Activated T-cell treated with anti-CD3 and anti-CD28 coated beads, Interleukin-2, amount 50 U/mL, for 4 hours (primary cell): ENCODE measurements around the gene SULF2. TPM values are rescaled to one million over a fixed set of nuclear protein-coding genes. Genes with fewer than 3 reads are reported as not detected.
"Not testable (repeated sequence)": the region's sequence is repeated elsewhere in the genome, so short reads cannot be mapped to it uniquely, and the experiment has no call there.

ENCODE experiments used
- ATAC-seq, 2 donors: fragments of 200-7000 bp; cut with Tn5 transposase; one replicate each; pipeline ENCODE4 v1.10.0; 2021
- DNase-seq: peaks from one replicate; pipeline ENCODE4 v3.0.0-alpha.2; 2020
- H3K27me3 Mint-ChIP-seq: one replicate; pipeline ENCODE4 v1.8.0; 2021; ENCODE audit warnings: low read depth, mixed read lengths
- H3K36me3 Mint-ChIP-seq: one replicate; pipeline ENCODE4 v1.8.0; 2022; ENCODE audit warnings: mixed read lengths; ENCODE audit not compliant: insufficient read depth
- H3K4me1 Mint-ChIP-seq: one replicate; pipeline ENCODE4 v1.8.0; 2021; ENCODE audit warnings: low read depth, mixed read lengths
- H3K4me3 Mint-ChIP-seq: one replicate; pipeline ENCODE4 v1.8.0; 2021; ENCODE audit warnings: mild to moderate bottlenecking, moderate library complexity, mixed read lengths
- H3K9me3 Mint-ChIP-seq: one replicate; pipeline ENCODE4 v1.8.0; 2021; ENCODE audit warnings: mixed read lengths
- total RNA-seq, 3 donors: library from RNA; stranded (reverse); gene quantifications; one replicate each; pipeline ENCODE4 v1.2.1, GENCODE V29; 2021

SULF2 gene
- total RNA-seq, result 1 to 10 TPM in 1 of 3 donors, under 1 TPM in 2; 0.66 to 1.2 (median 0.79) TPM

DNA sequence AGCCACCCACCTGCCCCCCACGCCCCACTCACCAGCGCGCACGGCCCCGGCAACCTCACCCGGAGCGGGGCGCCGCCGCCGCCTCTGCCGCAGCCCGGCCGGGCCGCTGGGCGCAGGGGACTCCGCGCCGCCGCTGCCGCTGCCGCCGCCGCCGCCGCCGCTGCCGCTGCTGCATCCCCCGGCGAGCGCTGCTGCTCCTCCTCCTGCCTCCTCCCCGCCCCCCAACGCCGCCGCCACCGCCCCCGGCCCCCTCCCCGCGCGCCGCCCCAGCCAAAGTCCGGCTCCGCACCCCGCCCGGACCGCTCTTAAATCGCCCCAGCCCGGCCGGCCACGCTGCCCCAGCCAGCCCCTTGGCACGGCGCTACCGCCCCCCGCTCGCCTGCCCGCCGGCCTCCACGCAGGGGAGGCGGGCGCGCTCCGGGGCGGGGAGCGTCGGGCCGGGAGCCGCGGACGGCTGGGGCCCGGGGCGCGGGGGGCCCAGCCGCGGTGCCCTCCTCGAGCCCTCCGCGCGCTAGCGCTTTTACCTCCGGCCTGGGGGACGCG is at the start of gene SULF2:
Gene SULF2 (minus strand): TSS at position 171 of the 543 bp plus-strand sequence. CDS start 28,118 bp downstream, outside the sequence.
- H3K4me3 Mint-ChIP-seq, result peak within 1 kb of the TSS; percentile 72
- no peaks in the 10 kb centered on the region for H3K9me3 Mint-ChIP-seq
- peak; percentile 43 to 65 for ATAC-seq
- H3K36me3 Mint-ChIP-seq, result no peaks in the 10 kb centered on the region
- DNase-seq, result no peak
- peaks cover 17% of the 10 kb centered on the region for H3K4me1 Mint-ChIP-seq
- H3K27me3 Mint-ChIP-seq, result peaks cover 59% of the 10 kb centered on the region

DNA sequence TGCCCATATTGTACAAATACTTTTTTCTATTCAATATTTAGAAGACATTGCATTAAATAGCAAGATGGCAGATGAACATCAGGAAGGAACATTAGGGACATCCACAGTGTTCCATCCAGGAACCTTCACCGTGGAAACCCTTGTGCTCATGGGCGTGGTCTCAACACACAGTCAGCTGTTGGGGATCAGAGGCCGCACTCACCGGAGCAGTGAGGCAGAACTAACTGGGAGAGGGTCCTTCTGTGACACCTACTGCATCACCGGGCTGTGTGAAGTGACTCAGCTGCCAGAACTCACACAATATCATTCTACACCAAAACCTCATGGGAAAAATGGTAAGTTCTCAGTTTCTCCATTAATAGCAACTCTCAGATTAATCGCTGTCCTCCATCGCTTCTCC is 46.4 kb upstream of the SULF2 start:
- DNase-seq, H3K4me3 Mint-ChIP-seq, ATAC-seq, H3K9me3 Mint-ChIP-seq, H3K4me1 Mint-ChIP-seq, H3K36me3 Mint-ChIP-seq, H3K27me3 Mint-ChIP-seq: not testable (repeated sequence)

DNA sequence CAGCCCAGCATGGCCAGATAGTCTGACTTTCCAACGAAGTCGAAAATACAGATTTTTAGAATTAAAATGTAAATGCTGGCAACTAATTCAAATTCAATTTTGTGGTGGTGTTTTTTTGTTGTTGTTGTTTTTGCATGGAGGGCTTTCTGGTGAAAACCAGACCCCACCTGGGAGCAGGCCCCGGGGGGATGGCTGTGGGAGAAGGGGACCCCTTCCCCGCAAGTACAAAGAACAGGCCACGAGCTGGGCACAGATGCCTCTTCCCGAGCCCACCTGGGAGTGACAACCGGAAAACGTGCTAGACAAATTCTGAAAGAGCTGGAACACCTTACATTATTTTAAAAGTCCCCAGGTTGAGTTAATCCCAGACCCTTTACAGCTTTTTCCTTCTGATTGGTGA is 41.4 kb upstream of the SULF2 start:
- not testable (repeated sequence) for H3K4me1 Mint-ChIP-seq, H3K27me3 Mint-ChIP-seq, DNase-seq, ATAC-seq, H3K36me3 Mint-ChIP-seq, H3K4me3 Mint-ChIP-seq, H3K9me3 Mint-ChIP-seq

DNA sequence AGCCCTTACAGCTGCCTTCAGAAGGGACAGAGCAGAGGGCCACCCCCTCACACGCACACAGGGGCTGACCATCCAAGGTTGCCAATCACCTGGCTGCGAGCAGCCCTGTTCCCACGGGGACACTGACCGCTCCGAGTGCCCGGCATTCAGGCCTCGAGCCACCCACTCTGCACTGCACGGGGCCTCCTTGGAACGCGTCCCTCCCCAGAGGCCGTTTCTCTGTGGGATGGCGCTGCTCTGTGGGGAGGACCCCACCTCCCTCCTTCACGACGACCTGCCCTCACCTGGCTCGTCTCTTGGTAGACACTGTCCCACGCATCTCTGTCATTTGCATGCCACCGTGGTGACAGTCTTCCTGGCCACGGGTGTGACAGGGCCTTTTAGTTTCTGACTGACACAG is 40.7 kb upstream of the SULF2 start:
- not testable (repeated sequence) for H3K27me3 Mint-ChIP-seq, H3K9me3 Mint-ChIP-seq, H3K4me1 Mint-ChIP-seq, H3K36me3 Mint-ChIP-seq, H3K4me3 Mint-ChIP-seq, ATAC-seq, DNase-seq

DNA sequence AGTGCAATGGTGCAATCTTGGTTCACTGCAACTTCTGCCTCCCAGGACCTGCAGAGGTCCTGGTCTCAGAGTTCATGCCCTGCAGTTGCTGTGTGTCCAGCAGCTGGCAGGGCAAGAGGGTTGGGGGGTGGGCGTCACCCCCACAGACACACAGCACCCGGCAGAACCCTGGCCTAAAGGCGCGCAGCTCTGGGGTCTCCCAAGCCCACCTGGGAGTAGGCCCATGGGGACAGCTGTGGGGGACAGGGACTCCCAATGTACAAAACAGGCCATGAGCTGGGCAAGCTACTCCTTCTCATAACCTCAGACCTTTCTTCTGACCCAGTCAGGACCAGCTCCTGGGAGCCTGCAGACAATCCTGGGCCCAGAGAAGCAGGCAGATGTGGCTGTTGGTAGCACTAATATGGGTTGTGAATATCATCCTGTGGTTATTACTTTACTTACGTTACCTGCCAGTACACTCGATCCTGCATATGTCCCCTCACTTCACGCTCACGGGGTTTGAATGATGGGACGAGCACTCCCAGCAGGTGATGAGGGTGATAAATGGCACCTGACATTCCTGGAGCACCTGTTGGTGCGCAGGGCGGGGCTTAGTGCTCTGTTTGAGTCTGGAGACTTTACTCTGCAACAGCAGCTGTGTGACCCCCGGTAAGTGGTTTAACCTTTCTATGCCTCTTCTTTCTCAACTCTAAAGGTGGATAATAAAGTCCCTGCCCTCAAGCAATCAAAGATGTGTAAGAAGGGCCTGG is 39.9 kb upstream of the SULF2 start:
- DNase-seq, result no peak
- Mint-ChIP-seq H3K27me3 (peaks cover 8% of the 10 kb centered on the region), H3K9me3 (no peaks in the 10 kb centered on the region), H3K36me3 (no peaks in the 10 kb centered on the region), H3K4me3 (no peak overlapping the region), H3K4me1 (no peaks in the 10 kb centered on the region)
- ATAC-seq, result no peak

DNA sequence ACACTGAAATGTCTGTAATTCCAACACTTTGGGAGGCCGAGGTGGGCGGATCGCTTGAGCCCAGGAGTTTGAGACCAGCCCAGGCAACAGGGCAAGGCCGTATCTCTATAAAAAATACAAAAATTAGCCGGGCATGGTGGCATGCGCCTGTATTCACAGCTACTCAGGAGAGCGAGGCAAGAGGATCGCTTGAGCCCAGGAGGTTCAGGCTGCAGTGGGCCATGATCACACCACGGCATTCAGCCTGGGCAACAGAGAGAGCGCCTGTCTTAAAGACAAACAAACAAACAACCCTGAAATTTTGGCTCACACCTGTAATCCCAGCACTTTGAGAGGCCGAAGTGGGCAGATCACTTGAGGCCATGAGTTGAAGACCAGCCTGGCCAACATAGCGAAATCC is 38.7 kb upstream of the SULF2 start:
- H3K4me3 Mint-ChIP-seq, result not testable (repeated sequence)

DNA sequence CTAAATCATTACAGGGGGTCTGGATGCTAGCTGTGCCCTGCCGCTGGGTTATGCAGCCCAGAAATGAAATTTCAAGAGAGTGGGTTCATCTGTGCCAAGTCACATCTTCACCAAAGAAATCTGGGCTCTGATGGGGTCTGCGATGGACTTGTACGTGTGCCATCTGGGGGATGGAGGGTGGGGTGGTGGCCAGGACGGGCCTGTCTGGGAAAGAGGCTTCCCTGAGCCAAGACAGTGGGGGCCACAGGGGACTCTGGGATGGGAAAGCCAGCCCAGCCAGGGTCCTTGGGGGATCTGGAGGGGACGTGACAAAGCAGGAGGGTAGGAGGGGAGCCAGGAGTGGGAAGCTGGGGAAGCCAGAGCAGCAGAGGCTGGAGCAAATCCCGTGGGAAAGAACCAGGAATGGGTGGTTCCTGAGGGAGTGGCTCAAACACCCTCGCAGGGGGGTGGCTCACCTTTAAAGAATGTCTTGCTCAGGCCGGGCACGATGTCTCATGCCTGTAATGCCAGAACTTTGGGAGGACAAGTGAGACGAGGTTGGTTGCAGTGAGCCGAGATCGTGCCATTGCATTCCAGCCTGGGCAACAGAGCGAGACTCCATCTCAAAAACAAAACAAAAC is 36.3 kb upstream of the SULF2 start:
- ATAC-seq (no peak), DNase-seq (no peak)
- Mint-ChIP-seq H3K9me3 (no peaks in the 10 kb centered on the region), H3K36me3 (no peaks in the 10 kb centered on the region), H3K4me1 (no peaks in the 10 kb centered on the region), H3K27me3 (peaks cover 23% of the 10 kb centered on the region), H3K4me3 (no peak overlapping the region)

More for the DNA sequence above, 38.7 kb upstream of the SULF2 start:
- ATAC-seq, H3K36me3 Mint-ChIP-seq, DNase-seq, H3K4me1 Mint-ChIP-seq, H3K9me3 Mint-ChIP-seq: not testable (repeated sequence)
- H3K27me3 Mint-ChIP-seq, result peaks cover 11% of the 10 kb centered on the region

DNA sequence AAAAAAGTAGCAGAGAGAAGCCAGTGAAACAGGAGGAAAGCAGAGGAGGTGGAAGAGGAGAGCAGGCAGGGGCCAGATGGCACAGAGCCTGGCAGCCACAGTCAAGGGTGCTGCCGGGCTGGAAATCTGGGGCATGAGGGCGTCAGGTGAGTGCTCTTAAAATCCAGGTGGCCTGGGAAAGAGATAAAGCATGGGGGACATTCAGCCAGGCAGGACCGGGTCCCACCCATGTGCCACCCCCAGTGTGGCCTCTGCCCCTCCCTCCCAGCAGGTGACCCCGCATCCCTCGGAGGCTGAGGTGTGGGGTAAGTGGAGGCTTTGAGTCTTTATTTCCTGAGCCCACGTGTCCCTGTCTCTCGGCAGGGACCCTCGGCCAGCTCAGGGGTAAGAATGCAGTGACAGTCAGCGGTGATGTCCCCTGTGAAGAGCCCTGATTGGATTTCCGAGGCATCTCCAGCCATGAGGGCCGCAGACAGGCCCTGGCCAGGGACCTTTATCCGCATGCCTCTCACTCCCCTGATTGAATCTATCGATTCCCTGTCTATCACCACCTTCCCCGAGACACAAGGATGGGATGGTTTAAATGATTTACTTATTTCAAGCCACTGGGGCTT is 33.8 kb upstream of the SULF2 start:
- DNase-seq (no peak), ATAC-seq (no peak)
- Mint-ChIP-seq H3K36me3 (no peaks in the 10 kb centered on the region), H3K4me3 (no peak overlapping the region), H3K27me3 (peaks cover 34% of the 10 kb centered on the region), H3K9me3 (no peaks in the 10 kb centered on the region), H3K4me1 (no peaks in the 10 kb centered on the region)

DNA sequence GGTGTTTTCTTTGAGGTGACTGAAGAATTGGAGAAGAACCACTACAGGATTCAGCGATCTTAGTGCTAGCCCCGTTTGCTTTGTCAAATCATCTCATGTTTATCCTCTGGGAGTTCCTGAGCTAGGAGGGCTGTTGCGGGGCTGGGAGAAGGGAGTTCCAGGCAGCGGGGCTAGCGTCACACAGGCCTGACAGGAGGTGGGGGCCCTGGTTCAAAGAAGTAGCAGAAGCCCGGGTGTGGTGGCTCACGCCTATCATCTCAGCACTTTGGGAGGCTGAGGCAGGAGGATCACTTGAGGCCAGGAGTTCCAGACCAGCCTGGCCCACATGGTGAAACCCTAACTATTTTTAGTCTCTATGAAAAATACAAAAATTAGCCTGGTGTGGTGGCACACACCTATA is 33.2 kb upstream of the SULF2 start:
- peaks cover 40% of the 10 kb centered on the region for H3K27me3 Mint-ChIP-seq
- H3K9me3 Mint-ChIP-seq, result peaks cover 4% of the 10 kb centered on the region
- H3K4me1 Mint-ChIP-seq, result no peaks in the 10 kb centered on the region
- ATAC-seq, result no peak
- DNase-seq, result no peak
- H3K36me3 Mint-ChIP-seq, result no peaks in the 10 kb centered on the region
- H3K4me3 Mint-ChIP-seq, result no peak overlapping the region

DNA sequence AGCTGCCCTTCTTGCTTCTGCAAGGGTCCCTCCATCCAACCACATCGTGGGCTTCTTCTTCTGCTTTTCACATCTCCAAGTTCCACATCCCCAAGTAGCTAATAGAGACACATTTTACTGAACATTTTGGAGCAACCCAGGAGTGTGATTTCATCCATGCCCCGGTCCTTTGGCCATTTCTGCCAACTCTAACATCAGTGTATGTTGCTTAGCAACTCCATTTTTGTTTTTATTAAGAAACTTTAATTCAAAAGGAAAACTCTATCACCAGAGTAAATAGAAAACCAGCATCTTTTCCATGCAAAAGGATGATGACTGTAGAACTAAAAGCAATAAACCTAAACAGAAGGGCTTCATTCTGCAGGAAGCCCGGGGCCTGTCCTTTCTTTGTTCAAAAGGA is 32.7 kb upstream of the SULF2 start:
- H3K9me3 Mint-ChIP-seq, result peaks cover 4% of the 10 kb centered on the region
- H3K27me3 Mint-ChIP-seq, result peaks cover 40% of the 10 kb centered on the region
- H3K4me1 Mint-ChIP-seq, result no peaks in the 10 kb centered on the region
- DNase-seq, result no peak
- ATAC-seq, result no peak
- no peaks in the 10 kb centered on the region for H3K36me3 Mint-ChIP-seq
- H3K4me3 Mint-ChIP-seq, result no peak overlapping the region

DNA sequence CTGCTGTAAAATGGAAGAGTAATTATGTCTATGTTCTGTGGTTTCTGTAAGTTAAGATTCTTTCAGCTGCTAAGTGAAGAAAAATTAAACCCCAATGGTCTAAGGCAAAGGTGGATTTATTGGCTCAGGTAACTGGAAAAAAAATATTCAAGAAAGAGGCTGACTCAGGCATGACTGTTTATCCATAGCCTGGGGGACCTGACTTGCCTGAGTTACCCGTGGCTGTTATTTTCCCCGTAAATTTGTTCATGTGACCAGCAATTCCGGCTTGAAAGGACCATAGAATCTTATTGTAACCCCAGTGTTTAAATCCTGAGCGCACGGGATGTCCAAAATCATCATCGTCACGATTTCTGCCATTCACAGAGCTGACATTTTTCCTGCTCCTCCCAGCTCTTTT is 32.3 kb upstream of the SULF2 start:
- Mint-ChIP-seq H3K9me3 (peaks cover 4% of the 10 kb centered on the region), H3K27me3 (peaks cover 40% of the 10 kb centered on the region), H3K36me3 (no peaks in the 10 kb centered on the region), H3K4me3 (no peak overlapping the region), H3K4me1 (no peaks in the 10 kb centered on the region)
- ATAC-seq (no peak), DNase-seq (no peak)

DNA sequence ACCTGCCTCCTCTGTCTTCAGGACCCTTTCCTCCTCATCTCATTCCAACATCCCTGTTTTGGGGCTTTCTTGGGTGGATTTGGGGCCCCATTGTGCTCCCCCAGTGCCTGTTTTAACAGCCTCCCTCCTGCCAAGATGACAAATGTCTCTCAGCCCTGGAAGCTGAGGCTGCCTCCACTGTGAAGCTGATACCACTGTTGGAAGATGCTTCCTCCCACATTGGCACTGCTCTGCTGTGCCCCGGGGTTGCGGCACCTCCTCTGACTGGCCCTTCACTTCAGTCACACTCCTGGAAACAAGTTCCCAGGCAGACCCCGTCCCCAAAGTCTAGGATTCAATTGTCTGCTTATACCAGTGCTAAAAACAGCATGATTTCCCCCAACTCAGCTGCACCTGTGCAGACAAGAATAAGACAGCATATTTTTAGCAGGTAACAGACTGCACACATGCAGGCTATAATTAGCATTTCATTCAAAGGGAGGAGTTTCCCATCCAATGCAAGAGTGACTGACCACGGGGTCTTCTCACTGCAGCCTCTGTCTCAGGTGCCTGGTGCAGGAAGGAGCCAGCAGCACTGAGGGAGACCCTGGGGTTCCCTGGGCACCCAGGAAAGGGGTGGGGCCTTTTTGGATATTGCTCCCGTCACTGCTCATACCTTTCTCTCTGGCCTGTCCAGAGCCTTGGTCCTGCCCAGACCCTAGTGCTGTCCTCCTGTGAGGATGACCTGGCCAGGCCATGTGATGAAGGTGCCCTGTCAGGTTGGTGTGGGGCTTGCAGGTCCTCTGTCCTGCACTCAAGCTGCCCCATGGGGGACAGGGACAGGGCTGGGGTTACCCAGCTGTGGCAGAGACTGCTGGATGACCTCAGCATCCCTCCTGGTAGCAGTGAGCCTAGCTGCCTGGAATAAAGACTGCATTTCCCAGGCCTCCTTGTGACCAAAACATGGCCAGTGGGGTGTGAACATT is 31.5 kb upstream of the SULF2 start:
- H3K9me3 Mint-ChIP-seq, result peaks cover 4% of the 10 kb centered on the region
- H3K27me3 Mint-ChIP-seq, result peaks cover 42% of the 10 kb centered on the region
- no peak for ATAC-seq
- no peak for DNase-seq
- H3K4me3 Mint-ChIP-seq, result no peak overlapping the region
- H3K36me3 Mint-ChIP-seq, result no peaks in the 10 kb centered on the region
- H3K4me1 Mint-ChIP-seq, result no peaks in the 10 kb centered on the region

DNA sequence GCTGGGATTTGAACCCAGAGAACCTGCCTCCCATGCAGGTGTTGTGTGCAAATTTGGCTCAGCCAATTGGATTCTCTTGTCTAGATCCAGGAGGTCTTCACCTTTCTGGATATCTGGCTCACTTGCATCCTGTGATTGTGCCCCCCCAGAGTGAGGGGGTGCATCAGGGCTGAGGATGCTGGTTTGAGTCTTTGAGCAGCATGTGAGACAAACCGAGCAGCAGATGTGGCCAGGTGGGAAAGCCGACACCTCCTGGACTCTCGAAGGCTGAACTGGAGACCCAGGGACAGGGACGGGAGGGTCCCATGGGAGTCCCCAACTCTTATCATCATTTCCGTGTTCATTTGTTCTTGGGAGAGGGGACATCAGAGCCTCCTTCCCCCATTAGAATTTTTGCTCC is 30.6 kb upstream of the SULF2 start:
- no peak overlapping the region for H3K4me3 Mint-ChIP-seq
- H3K9me3 Mint-ChIP-seq, result peaks cover 4% of the 10 kb centered on the region
- peaks cover 45% of the 10 kb centered on the region for H3K27me3 Mint-ChIP-seq
- ATAC-seq, result no peak
- DNase-seq, result no peak
- H3K4me1 Mint-ChIP-seq, result no peaks in the 10 kb centered on the region
- no peaks in the 10 kb centered on the region for H3K36me3 Mint-ChIP-seq

DNA sequence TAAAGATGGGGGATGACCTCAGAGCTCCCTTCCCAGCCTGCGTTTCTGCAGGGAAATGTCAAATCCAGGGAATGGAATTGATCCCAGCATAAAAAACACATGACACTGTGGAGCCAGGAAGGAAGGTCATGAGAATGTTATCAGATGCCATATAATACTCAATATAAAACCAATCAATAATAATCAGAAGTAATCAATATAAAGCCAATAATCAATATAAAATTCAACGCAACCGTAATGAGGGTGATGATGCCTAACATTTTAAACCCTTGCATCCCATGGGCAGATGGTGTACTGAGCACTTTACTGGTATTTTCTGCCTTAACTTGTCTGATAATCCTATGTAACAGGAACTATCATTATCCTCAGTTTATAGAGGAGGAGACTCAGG is 30.1 kb upstream of the SULF2 start:
- Mint-ChIP-seq H3K4me3 (no peak overlapping the region), H3K4me1 (no peaks in the 10 kb centered on the region), H3K36me3 (no peaks in the 10 kb centered on the region), H3K9me3 (peaks cover 4% of the 10 kb centered on the region), H3K27me3 (peaks cover 42% of the 10 kb centered on the region)
- DNase-seq (no peak), ATAC-seq (no peak)
